Measurements from ENCODE around the gene THUMPD1. TPM values are rescaled to one million over a fixed set of nuclear protein-coding genes. Genes with fewer than 3 reads are reported as not detected.
"Not testable (repeated sequence)": the region's sequence is repeated elsewhere in the genome, so short reads cannot be mapped to it uniquely, and the experiment has no call there.

Gene THUMPD1
- total RNA-seq, 1 donor from 2014 or later = 105 TPM

GRCh38 chr16:20711277-20711911, 30.2 kb downstream of the THUMPD1 start:
- Histone ChIP-seq H3K27me3 (ENCODE audit: control insufficient read depth, insufficient read depth, low read length) (no peaks in the 10 kb centered on the region), H3K4me3 (ENCODE audit: low read depth, low read length) (no peak overlapping the region), H3K36me3 (ENCODE audit: control insufficient read depth, insufficient read depth, low read length) (no peaks in the 10 kb centered on the region)
- DNase-seq (ENCODE audit: low read depth) (no peak), FAIRE-seq (no peak)
- TF ChIP-seq CTCF (IDR thresholded peaks at IDR 0.05; ENCODE audit: insufficient read depth, low read length, severe bottlenecking) = no peak

GRCh38 chr16:20708129-20708528, 33.5 kb downstream of the THUMPD1 start:
- TF ChIP-seq CTCF (IDR thresholded peaks at IDR 0.05; ENCODE audit: insufficient read depth, low read length, severe bottlenecking) = peak; percentile 37
- not testable (repeated sequence) for H3K36me3 ChIP-seq (ENCODE audit: control insufficient read depth, insufficient read depth, low read length); FAIRE-seq; H3K27me3 ChIP-seq (ENCODE audit: control insufficient read depth, insufficient read depth, low read length); H3K4me3 ChIP-seq (ENCODE audit: low read depth, low read length)
- peak; percentile 35 for DNase-seq (ENCODE audit: low read depth)

- no peaks in the 10 kb centered on the region for H3K27me3 ChIP-seq (ENCODE audit: control insufficient read depth, insufficient read depth, low read length)
- no peak for DNase-seq (ENCODE audit: low read depth)
- no peak for FAIRE-seq
- no peaks in the 10 kb centered on the region for H3K36me3 ChIP-seq (ENCODE audit: control insufficient read depth, insufficient read depth, low read length)
- H3K4me3 ChIP-seq (ENCODE audit: low read depth, low read length) = no peak overlapping the region
- no peak for TF ChIP-seq CTCF (IDR thresholded peaks at IDR 0.05; ENCODE audit: insufficient read depth, low read length, severe bottlenecking)
These were observed 34.2 kb downstream of the THUMPD1 start for GRCh38 chr16:20707461-20707860.

GRCh38 chr16:20705972-20706371, 35.6 kb downstream of the THUMPD1 start:
- H3K27me3 ChIP-seq (ENCODE audit: control insufficient read depth, insufficient read depth, low read length); FAIRE-seq; DNase-seq (ENCODE audit: low read depth); H3K36me3 ChIP-seq (ENCODE audit: control insufficient read depth, insufficient read depth, low read length); H3K4me3 ChIP-seq (ENCODE audit: low read depth, low read length): not testable (repeated sequence)

- Histone ChIP-seq H3K4me3 (ENCODE audit: low read depth, low read length) (no peak overlapping the region), H3K27me3 (ENCODE audit: control insufficient read depth, insufficient read depth, low read length) (no peaks in the 10 kb centered on the region), H3K36me3 (ENCODE audit: control insufficient read depth, insufficient read depth, low read length) (no peaks in the 10 kb centered on the region)
- TF ChIP-seq CTCF (IDR thresholded peaks at IDR 0.05; ENCODE audit: insufficient read depth, low read length, severe bottlenecking) = no peak
- no peak for DNase-seq (ENCODE audit: low read depth)
- FAIRE-seq = no peak
These were observed 37.3 kb downstream of the THUMPD1 start for GRCh38 chr16:20704281-20704680.

GRCh38 chr16:20701692-20702091, 39.9 kb downstream of the THUMPD1 start:
- not testable (repeated sequence) for H3K36me3 ChIP-seq (ENCODE audit: control insufficient read depth, insufficient read depth, low read length); H3K4me3 ChIP-seq (ENCODE audit: low read depth, low read length); H3K27me3 ChIP-seq (ENCODE audit: control insufficient read depth, insufficient read depth, low read length); DNase-seq (ENCODE audit: low read depth); FAIRE-seq

GRCh38 chr16:20696618-20697017, 45.0 kb downstream of the THUMPD1 start:
- DNase-seq (ENCODE audit: low read depth) = no peak
- Histone ChIP-seq H3K36me3 (ENCODE audit: control insufficient read depth, insufficient read depth, low read length) (no peaks in the 10 kb centered on the region), H3K27me3 (ENCODE audit: control insufficient read depth, insufficient read depth, low read length) (no peaks in the 10 kb centered on the region), H3K4me3 (ENCODE audit: low read depth, low read length) (no peak overlapping the region)
- no peak for FAIRE-seq
- no peak for TF ChIP-seq CTCF (IDR thresholded peaks at IDR 0.05; ENCODE audit: insufficient read depth, low read length, severe bottlenecking)
